Loucy (cell line): ENCODE measurements around the gene SLC44A4.
"Not testable (repeated sequence)": the region's sequence is repeated elsewhere in the genome, so short reads cannot be mapped to it uniquely, and the experiment has no call there.

ENCODE experiments used
- H2AFZ ChIP-seq: fragments of 200-600 bp; sonication (generic); 2 replicates; pipeline ENCODE4 v1.6.0; 2016; ENCODE audit warnings: antibody characterized with exemption, mild to moderate bottlenecking, low read length, moderate library complexity
- H3F3A ChIP-seq: fragments of 200-600 bp; 2 replicates; pipeline ENCODE4 v1.6.0; 2016; ENCODE audit warnings: antibody characterized with exemption, low read depth, mild to moderate bottlenecking
- H3K27me3 ChIP-seq: fragments of 200-600 bp; sonication (generic); 2 replicates; pipeline ENCODE4 v1.6.1; 2014; ENCODE audit warnings: low read length, mild to moderate bottlenecking; ENCODE audit not compliant: insufficient read depth, poor library complexity, severe bottlenecking
- H3K36me3 ChIP-seq: fragments of 200-600 bp; sonication (generic); 2 replicates; pipeline ENCODE4 v1.6.1; 2016; ENCODE audit warnings: low read length; ENCODE audit not compliant: insufficient read depth
- H3K4me1 ChIP-seq: fragments of 200-600 bp; sonication (generic); 2 replicates; pipeline ENCODE4 v1.5.1; 2014; ENCODE audit warnings: low read length, mild to moderate bottlenecking; ENCODE audit not compliant: insufficient read depth, poor library complexity, severe bottlenecking
- H3K4me2 ChIP-seq: fragments of 200-600 bp; sonication (generic); 2 replicates; pipeline ENCODE4 v1.6.0; 2014; ENCODE audit warnings: antibody characterized with exemption, low read length, low read depth, mild to moderate bottlenecking; ENCODE audit not compliant: poor library complexity, severe bottlenecking
- H3K4me3 ChIP-seq: fragments of 200-600 bp; sonication (generic); 2 replicates; pipeline ENCODE4 v1.5.1; 2014; ENCODE audit warnings: low read length, mild to moderate bottlenecking, mixed read lengths; ENCODE audit not compliant: poor library complexity, severe bottlenecking
- H3K79me2 ChIP-seq: fragments of 200-600 bp; sonication (generic); 2 replicates; pipeline ENCODE4 v1.6.1; 2014; ENCODE audit warnings: low read length; ENCODE audit not compliant: insufficient read depth
- H3K9ac ChIP-seq: fragments of 200-600 bp; sonication (generic); 2 replicates; pipeline ENCODE4 v1.6.0; 2014; ENCODE audit warnings: mild to moderate bottlenecking, low read depth, low read length, moderate library complexity; ENCODE audit not compliant: poor library complexity, severe bottlenecking
- H3K9me2 ChIP-seq: fragments of 200-600 bp; sonication (generic); replicated peaks from 2 replicates; pipeline ENCODE4 v1.6.1; 2016; ENCODE audit warnings: low read depth, low read length, mixed read lengths
- H3K9me3 ChIP-seq: fragments of 200-600 bp; sonication (generic); 2 replicates; pipeline ENCODE4 v1.6.1; 2014; ENCODE audit warnings: mild to moderate bottlenecking, antibody characterized with exemption, low read length, low read depth; ENCODE audit not compliant: insufficient read depth
- H4K20me1 ChIP-seq: fragments of 200-600 bp; sonication (generic); 2 replicates; pipeline ENCODE4 v1.6.0; 2014; ENCODE audit warnings: antibody characterized with exemption, low read length, mild to moderate bottlenecking; ENCODE audit not compliant: insufficient read depth, poor library complexity, severe bottlenecking
- EZH2phosphoT487 ChIP-seq: fragments of 200-600 bp; IDR thresholded peaks from 2 replicates; pipeline ENCODE4 v1.6.1; 2018; ENCODE audit warnings: antibody characterized with exemption, mild to moderate bottlenecking, moderate library complexity, borderline replicate concordance
- TF ChIP-seq, protein P1 (sequence below): fragments of 200-600 bp; sonication (generic); conservative IDR thresholded peaks from 2 replicates; pipeline ENCODE4 v1.5.1; 2014; ENCODE audit warnings: mild to moderate bottlenecking, antibody characterized with exemption, low read length

The SLC44A4 gene

GRCh38 chr6:31915351-31915750 lies 36.6 kb upstream of the SLC44A4 start:
- TF ChIP-seq, protein P1, sequence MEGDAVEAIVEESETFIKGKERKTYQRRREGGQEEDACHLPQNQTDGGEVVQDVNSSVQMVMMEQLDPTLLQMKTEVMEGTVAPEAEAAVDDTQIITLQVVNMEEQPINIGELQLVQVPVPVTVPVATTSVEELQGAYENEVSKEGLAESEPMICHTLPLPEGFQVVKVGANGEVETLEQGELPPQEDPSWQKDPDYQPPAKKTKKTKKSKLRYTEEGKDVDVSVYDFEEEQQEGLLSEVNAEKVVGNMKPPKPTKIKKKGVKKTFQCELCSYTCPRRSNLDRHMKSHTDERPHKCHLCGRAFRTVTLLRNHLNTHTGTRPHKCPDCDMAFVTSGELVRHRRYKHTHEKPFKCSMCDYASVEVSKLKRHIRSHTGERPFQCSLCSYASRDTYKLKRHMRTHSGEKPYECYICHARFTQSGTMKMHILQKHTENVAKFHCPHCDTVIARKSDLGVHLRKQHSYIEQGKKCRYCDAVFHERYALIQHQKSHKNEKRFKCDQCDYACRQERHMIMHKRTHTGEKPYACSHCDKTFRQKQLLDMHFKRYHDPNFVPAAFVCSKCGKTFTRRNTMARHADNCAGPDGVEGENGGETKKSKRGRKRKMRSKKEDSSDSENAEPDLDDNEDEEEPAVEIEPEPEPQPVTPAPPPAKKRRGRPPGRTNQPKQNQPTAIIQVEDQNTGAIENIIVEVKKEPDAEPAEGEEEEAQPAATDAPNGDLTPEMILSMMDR, result no peak; the same call in 1 of the 2 replicates
- TF ChIP-seq EZH2phosphoT487, result no peak

DNA sequence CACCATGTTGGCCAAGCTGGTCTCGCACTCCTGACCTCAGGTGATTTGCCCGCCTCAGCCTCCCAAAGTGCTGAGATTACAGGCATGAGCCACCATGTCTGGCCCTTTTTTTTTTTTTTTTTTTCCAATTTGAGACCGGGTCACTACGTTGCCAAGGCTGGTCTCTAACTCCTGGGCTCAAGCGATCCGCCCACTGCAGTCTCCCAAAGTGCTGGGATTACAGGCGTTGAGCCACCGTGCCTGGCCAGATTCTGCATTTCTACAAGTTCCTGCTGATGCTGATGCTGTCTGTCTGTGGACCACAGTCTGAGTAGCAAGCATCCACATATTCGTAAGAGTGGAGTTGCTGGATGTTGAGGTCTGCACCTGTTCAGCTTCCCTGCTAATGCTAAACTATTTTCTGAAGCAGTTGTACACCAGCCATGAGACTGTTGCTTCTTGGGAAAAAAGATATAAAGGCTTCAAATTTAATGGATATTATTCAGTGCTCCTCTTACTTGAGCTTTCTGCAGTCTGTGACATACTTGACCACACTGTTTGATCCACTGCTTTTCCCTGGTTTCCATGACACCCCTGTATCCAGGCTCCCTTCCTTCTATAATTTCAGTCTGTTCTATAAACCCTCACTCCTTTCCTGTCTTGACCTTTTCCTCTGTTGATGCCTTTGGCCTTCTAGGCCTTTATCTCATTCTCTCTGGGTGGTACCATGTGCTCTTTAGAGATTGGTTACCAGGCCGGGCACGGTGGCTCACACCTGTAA lies 33.2 kb upstream of the SLC44A4 start:
- TF ChIP-seq, protein P1, result no peak
- no peak for TF ChIP-seq EZH2phosphoT487
- Histone ChIP-seq H3K9ac (no peak overlapping the region), H3K4me2 (no peak overlapping the region)

More at GRCh38 chr6:31915351-31915750, 36.6 kb upstream of the SLC44A4 start:
- H3K9me3 ChIP-seq, result no peaks in the 10 kb centered on the region
- no peaks in the 10 kb centered on the region for H3K79me2 ChIP-seq
- H3K27me3 ChIP-seq, result no peaks in the 10 kb centered on the region
- no peaks in the 10 kb centered on the region for H3K9me2 ChIP-seq
- no peak overlapping the region for H3K4me3 ChIP-seq
- no peaks in the 10 kb centered on the region for H3F3A ChIP-seq
- no peak overlapping the region for H2AFZ ChIP-seq
- H3K9ac ChIP-seq, result no peak overlapping the region
- no peaks in the 10 kb centered on the region for H3K4me1 ChIP-seq
- no peaks in the 10 kb centered on the region for H3K36me3 ChIP-seq
- H4K20me1 ChIP-seq, result no peaks in the 10 kb centered on the region
- no peak overlapping the region for H3K4me2 ChIP-seq

GRCh38 chr6:31909298-31909697 lies 30.5 kb upstream of the SLC44A4 start:
- not testable (repeated sequence) for H4K20me1 ChIP-seq, H3K4me1 ChIP-seq, H3K4me3 ChIP-seq, H3K79me2 ChIP-seq, H3K27me3 ChIP-seq, H3K9me3 ChIP-seq, H3F3A ChIP-seq, H3K9me2 ChIP-seq, H3K4me2 ChIP-seq, H3K9ac ChIP-seq, H3K36me3 ChIP-seq, H2AFZ ChIP-seq

More for the DNA sequence above, 33.2 kb upstream of the SLC44A4 start:
- Histone ChIP-seq H3K4me3 (no peak overlapping the region), H3K79me2 (no peaks in the 10 kb centered on the region), H2AFZ (no peak overlapping the region), H4K20me1 (no peaks in the 10 kb centered on the region), H3K4me1 (no peaks in the 10 kb centered on the region), H3K36me3 (no peaks in the 10 kb centered on the region), H3K9me3 (no peaks in the 10 kb centered on the region), H3F3A (no peaks in the 10 kb centered on the region; the same call in 1 of the 2 replicates), H3K27me3 (no peaks in the 10 kb centered on the region), H3K9me2 (no peaks in the 10 kb centered on the region)

- Histone ChIP-seq H3K27me3 (no peaks in the 10 kb centered on the region), H3K36me3 (no peaks in the 10 kb centered on the region), H2AFZ (no peak overlapping the region), H3K9me3 (no peaks in the 10 kb centered on the region), H3K9ac (no peak overlapping the region), H3K9me2 (no peaks in the 10 kb centered on the region), H3K4me3 (no peak overlapping the region), H3K4me1 (no peaks in the 10 kb centered on the region), H4K20me1 (no peaks in the 10 kb centered on the region), H3F3A (no peaks in the 10 kb centered on the region; the same call in 1 of the 2 replicates), H3K4me2 (no peak overlapping the region), H3K79me2 (no peaks in the 10 kb centered on the region)
- TF ChIP-seq, protein P1, result no peak
- TF ChIP-seq EZH2phosphoT487, result no peak
Measured at GRCh38 chr6:31908791-31909190, 30.0 kb upstream of the SLC44A4 start.

- not testable (repeated sequence) for H3K79me2 ChIP-seq, H3K9ac ChIP-seq, H3K9me2 ChIP-seq, H4K20me1 ChIP-seq, H3K4me3 ChIP-seq, H3K27me3 ChIP-seq, H3K9me3 ChIP-seq, H2AFZ ChIP-seq, H3K4me2 ChIP-seq, H3K36me3 ChIP-seq, H3F3A ChIP-seq, H3K4me1 ChIP-seq
Measured at GRCh38 chr6:31908255-31908654, 29.5 kb upstream of the SLC44A4 start.
